Dedifferentiated amniotic fluid mesenchymal stem cell (primary cell): Measurements from ENCODE around the gene CLIC4.
"Not testable (repeated sequence)": the region's sequence is repeated elsewhere in the genome, so short reads cannot be mapped to it uniquely, and the experiment has no call there.

Experiments
- DNase-seq: peaks from one replicate; pipeline ENCODE4 v3.0.0-alpha.2; 2016; ENCODE audit errors: extremely low spot score

The CLIC4 gene

GRCh38 chr1:24745711-24746413 lies 615 bp downstream of the CLIC4 start:
- DNase-seq = peak; percentile 66

DNA sequence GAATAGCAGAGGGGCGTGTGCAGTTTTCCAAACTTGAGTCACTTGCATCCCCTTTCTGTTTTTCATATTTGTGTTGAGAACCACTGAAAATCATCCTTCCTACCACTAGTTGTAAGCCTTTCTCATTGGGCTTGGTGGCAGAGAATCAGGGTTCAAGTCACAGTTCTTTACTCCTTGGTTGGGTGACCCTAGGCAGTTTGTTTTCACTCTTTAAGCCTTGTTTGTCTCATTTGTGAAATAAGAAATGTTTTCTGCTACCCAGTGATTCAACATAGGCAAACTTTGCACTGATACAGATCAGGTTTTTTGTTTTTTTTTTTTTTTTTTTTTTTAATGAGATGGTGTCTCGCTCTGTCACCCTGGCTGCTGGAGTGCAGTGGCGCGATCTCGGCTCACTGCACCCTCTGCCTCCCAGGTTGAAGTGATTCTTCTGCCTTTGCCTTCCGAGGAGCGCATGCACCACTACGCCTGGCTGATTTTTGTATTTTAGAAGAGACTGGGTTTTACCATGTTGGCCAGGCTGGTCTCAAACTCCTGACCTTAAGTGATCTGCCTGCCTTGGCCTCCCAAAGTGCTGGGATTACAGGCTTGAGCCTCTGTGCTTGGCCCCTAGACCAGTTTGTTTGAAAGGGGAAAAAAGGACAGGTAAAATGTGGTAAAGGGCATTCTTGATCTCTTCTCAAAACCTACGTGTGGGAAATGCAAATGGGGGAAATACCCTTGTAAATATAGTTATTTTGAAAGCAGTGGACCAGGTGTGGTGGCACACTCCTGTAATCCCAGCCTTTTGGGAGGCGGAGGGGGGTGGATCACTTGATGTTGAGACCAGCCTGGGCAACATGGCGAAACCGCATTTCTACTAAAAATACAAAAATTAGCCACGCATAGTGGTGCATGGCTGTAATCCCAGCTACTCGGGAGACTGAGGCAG lies 3.2 kb downstream of the CLIC4 start:
- DNase-seq = no peak

- no peak for DNase-seq
Measured at GRCh38 chr1:24749252-24749651, 4.0 kb downstream of the CLIC4 start.

DNA sequence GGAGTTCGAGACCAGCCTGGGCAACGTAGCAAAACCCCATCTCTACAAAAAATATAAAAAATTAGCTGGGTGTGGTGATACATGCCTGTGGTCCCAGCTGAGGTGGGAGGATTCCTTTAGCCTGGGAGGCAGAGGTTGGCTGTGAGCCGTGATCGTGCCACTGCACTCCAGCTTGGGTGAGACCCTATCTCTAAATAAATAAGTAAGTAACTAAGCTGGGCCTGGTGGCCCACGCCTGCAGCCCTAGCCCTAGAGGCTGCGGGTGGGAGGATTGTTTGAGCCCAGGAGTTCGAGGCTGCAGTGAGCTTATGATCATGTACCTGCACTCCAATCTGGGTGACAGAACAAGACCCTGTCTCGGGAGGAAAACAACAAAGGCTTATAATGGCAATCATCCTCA lies 4.6 kb downstream of the CLIC4 start:
- DNase-seq = no peak

GRCh38 chr1:24751833-24752232 lies 6.6 kb downstream of the CLIC4 start:
- DNase-seq = no peak

- DNase-seq = no peak
Measured at GRCh38 chr1:24752305-24752704, 7.1 kb downstream of the CLIC4 start.

- no peak for DNase-seq
Measured at GRCh38 chr1:24754229-24754628, 9.0 kb downstream of the CLIC4 start.

- not testable (repeated sequence) for DNase-seq
Measured at GRCh38 chr1:24755323-24755722, 10.1 kb downstream of the CLIC4 start.

GRCh38 chr1:24756395-24756794 lies 11.1 kb downstream of the CLIC4 start:
- no peak for DNase-seq

GRCh38 chr1:24759492-24759891 lies 14.2 kb downstream of the CLIC4 start:
- no peak for DNase-seq

- DNase-seq = no peak
Measured at GRCh38 chr1:24761582-24761981, 16.3 kb downstream of the CLIC4 start.

- DNase-seq = no peak
Measured at GRCh38 chr1:24762133-24762676, 17.0 kb downstream of the CLIC4 start.

- no peak for DNase-seq
Measured at GRCh38 chr1:24763671-24764070, 18.4 kb downstream of the CLIC4 start.

DNA sequence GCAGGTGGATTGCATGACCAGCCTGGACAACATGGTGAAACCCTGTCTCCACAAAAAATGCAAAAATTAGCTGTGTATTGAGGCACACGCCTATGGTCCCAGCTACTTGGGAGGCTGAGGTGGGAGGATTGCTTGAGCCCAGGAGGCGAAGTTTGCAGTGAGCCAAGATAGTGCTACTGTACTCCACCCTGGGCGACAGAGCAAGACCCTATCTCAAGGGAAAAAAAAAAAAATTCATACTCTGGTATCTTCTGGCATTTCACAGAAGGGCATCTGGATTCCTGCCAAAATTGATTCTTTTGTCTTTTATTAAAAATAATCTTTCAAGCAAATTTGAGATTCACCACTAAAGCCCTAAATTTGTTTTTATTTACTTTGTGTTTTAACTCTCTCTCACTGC lies 19.2 kb downstream of the CLIC4 start:
- no peak for DNase-seq

- no peak for DNase-seq
Measured at GRCh38 chr1:24764848-24765247, 19.6 kb downstream of the CLIC4 start.

- DNase-seq = no peak
Measured at GRCh38 chr1:24765308-24765988, 20.2 kb downstream of the CLIC4 start.

- no peak for DNase-seq
Measured at GRCh38 chr1:24767351-24767750, 22.1 kb downstream of the CLIC4 start.

DNA sequence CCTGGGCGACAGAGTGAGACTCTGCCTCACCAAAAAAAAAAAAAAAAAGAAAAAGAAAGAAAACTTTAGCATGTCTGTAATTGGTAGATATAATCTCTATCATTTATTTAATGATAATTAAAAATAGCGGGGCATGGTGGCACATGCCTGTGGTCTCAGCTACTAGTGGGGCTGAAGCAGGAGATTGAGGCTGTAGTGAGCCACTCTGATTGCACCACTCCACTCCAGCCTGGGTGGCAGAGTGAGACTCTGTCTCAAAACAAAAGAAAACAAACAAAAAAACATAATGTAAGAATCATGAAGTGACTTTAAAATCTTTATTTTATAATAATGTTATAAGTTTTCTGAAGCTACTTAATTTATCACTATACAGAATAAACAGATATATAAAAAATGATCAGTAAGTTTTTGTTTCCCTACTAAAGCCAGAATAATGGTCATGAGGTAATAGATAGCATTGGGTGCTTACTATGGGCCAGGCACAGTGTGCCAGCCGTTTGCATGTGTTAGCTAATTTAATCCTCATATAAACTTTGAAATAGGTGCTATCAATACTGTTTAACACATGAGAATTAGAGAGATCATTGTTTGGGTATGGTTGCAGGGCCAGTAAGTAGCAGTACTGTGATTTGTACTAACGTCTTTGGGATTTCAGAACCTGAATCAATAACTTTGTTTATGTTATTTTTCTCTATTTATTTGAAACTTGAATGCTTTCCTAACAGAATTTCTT lies 23.8 kb downstream of the CLIC4 start:
- DNase-seq = no peak

GRCh38 chr1:24769656-24770651 lies 24.7 kb downstream of the CLIC4 start:
- DNase-seq = peak; percentile 85

DNA sequence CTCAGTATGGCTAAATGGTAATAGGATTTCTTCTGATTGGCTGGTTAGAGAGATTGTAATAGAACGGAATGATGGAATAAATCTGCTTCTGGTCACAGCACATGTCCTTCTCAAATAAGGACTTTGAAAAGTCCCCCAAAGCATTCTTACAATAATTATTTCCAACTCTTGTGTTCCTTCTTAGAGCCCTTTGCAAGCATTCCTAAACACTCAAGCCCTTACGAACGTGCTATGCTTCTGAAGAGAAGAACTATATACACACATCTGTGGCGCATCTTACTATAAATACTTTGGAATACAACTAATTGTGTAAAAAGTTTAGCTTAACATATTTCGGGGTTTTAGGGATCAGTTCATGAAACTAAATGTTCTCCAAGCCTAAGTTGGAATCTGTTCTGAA lies 25.6 kb downstream of the CLIC4 start:
- no peak for DNase-seq
